Fibroblast of skin of scalp (primary cell): ENCODE data around the gene SP110.
"Not testable (repeated sequence)": the region's sequence is repeated elsewhere in the genome, so short reads cannot be mapped to it uniquely, and the experiment has no call there.

Experiments
- DNase-seq: peaks from one replicate; pipeline ENCODE4 v3.0.0-alpha.2; 2013

Gene SP110

GRCh38 chr2:230124235-230124634 lies 95.5 kb downstream of the SP110 start:
- no peak for DNase-seq

- DNase-seq: not testable (repeated sequence)
Measured at GRCh38 chr2:230120376-230120775, 99.4 kb downstream of the SP110 start.

DNA sequence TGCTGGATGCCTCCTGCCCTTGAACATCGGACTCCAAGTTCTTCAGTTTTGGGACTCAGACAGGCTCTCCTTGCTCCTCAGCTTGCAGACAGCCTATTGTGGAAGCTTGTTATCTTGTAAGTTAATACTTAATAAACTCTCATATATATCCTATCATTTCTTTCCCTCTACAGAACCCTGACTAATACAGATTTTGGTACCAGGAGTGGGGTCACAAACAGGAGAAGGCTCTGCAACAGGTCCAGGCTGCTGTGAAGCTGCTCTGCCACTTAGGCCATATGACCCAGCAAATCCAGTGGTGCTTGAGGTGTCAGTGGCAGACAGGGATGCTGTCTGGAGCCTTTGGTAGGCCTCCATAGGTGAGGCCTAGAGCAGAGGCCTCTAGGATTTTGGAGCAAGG lies 100.0 kb downstream of the SP110 start:
- not testable (repeated sequence) for DNase-seq
